ENCODE results near the gene GPR32. TPM values are rescaled to one million over a fixed set of nuclear protein-coding genes. Genes with fewer than 3 reads are reported as not detected.

Gene GPR32
- total RNA-seq, 1 experiment from 2014 or later = not detected

DNA sequence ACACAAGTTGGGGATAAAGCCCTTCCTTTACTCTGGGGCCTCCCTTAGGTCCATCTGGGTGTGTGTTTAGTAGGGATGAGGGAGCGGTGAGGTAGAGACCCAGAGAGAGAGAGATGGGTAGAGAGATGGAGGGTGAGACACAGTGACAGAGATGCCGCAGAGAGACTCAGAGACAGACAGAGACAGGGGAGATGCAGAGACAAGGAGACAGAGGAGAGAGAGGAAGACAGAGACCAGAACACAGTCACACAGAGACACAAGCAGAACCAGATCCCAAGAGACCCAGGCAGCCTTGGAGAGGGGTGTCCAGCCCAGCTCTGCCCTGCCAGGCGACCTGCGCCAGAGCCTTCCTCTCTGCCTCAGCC is 51.0 kb downstream of the GPR32 start:
- no peak for DNase-seq (ENCODE audit: unreplicated experiment)
- ChIA-PET CTCF (no interaction called here), POLR2A (interaction anchor here (0.6 kb wide), 1 partner anchor 60 kb away, joined by 3 read pairs; no protein-coding TSS in a partner anchor)
- Mint-ChIP-seq H3K4me1 (ENCODE audit: insufficient read depth, unreplicated experiment) (peaks cover 27% of the 10 kb centered on the region), H3K4me3 (ENCODE audit: unreplicated experiment) (no peak overlapping the region), H3K27ac (ENCODE audit: low read depth, unreplicated experiment) (no peak overlapping the region), H3K36me3 (ENCODE audit: insufficient read depth, unreplicated experiment) (no peaks in the 10 kb centered on the region), H3K27me3 (ENCODE audit: insufficient read depth, unreplicated experiment) (peaks cover 27% of the 10 kb centered on the region), H3K9me3 (ENCODE audit: unreplicated experiment) (peaks cover 6% of the 10 kb centered on the region)
- no TSS peak for BruUV-seq (replicated peaks)
- intact Hi-C loops (cut with micrococcal nuclease) = no loop called here
- TF ChIP-seq, protein P1, sequence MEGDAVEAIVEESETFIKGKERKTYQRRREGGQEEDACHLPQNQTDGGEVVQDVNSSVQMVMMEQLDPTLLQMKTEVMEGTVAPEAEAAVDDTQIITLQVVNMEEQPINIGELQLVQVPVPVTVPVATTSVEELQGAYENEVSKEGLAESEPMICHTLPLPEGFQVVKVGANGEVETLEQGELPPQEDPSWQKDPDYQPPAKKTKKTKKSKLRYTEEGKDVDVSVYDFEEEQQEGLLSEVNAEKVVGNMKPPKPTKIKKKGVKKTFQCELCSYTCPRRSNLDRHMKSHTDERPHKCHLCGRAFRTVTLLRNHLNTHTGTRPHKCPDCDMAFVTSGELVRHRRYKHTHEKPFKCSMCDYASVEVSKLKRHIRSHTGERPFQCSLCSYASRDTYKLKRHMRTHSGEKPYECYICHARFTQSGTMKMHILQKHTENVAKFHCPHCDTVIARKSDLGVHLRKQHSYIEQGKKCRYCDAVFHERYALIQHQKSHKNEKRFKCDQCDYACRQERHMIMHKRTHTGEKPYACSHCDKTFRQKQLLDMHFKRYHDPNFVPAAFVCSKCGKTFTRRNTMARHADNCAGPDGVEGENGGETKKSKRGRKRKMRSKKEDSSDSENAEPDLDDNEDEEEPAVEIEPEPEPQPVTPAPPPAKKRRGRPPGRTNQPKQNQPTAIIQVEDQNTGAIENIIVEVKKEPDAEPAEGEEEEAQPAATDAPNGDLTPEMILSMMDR (IDR thresholded peaks at IDR 0.05; ENCODE audit: unreplicated experiment) = no peak

Other genes starting within 250 kb of the GPR32 start
- not detected in 2 replicates for gene LRRC4B, start 202.0 kb upstream of the GPR32 start, total RNA-seq (2022)
- not detected in 2 replicates for gene SYT3, start 130.6 kb upstream of the GPR32 start, total RNA-seq (2022)
- gene C19orf81, start 121.0 kb upstream of the GPR32 start, total RNA-seq (2022) = not detected in 2 replicates
- 0.10 and 0.44 TPM in 2 replicates for gene SHANK1, start 50.7 kb upstream of the GPR32 start, total RNA-seq (2022)
- gene CLEC11A, start 47.1 kb upstream of the GPR32 start, total RNA-seq (2022) = 2.4 and 2.8 TPM in 2 replicates
- not detected in 2 replicates for gene ACP4, start 20.0 kb downstream of the GPR32 start, total RNA-seq (2022)
- gene KLK1, start 53.3 kb downstream of the GPR32 start, total RNA-seq (2022) = 0.84 and 0.88 TPM in 2 replicates
- gene KLK15, start 63.1 kb downstream of the GPR32 start, total RNA-seq (2022) = not detected in 2 replicates
- not detected in 2 replicates for gene KLK3, start 84.5 kb downstream of the GPR32 start, total RNA-seq (2022)
- gene KLK2, start 103.0 kb downstream of the GPR32 start, total RNA-seq (2022) = not detected in 2 replicates
- gene KLK4, start 140.9 kb downstream of the GPR32 start, total RNA-seq (2022) = not detected in 2 replicates
- 0.19 TPM in 1 of 2 replicates, not detected in the other for gene KLK5, start 182.6 kb downstream of the GPR32 start, total RNA-seq (2022)
- not detected in 2 replicates for gene KLK6, start 199.1 kb downstream of the GPR32 start, total RNA-seq (2022)
- gene KLK7, start 213.5 kb downstream of the GPR32 start, total RNA-seq (2022) = not detected in 2 replicates
- not detected in 2 replicates for gene KLK8, start 231.1 kb downstream of the GPR32 start, total RNA-seq (2022)
- not detected in 2 replicates for gene KLK10, start 249.2 kb downstream of the GPR32 start, total RNA-seq (2022)